ENCODE data around the gene MACROD2. TPM values are rescaled to one million over a fixed set of nuclear protein-coding genes. Genes with fewer than 3 reads are reported as not detected.

Gene MACROD2
- total RNA-seq, 4 donors from 2014 or later: 1.8 to 4.8 (median 2.9) TPM

DNA sequence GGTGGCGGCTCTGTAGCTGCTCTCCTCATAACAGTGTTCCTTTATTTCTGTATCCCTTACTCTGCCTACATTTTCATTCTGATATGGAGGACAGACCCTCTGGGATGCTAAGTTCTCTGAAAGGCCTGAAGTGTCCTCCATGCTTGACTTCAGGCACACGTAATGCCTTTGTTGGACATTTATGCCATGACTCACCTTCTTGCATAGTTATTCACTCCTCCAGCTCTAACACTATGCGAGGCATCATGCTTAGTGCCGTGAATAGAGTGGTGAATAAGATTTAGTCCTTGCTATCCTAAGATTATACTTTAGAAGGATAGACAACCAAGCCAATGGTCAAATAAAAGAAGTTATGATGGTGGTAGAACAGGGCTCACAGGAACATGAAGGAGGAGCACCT is 1103.0 kb downstream of the MACROD2 start:
- Histone ChIP-seq H3K4me1 (peaks cover 0 to 9% (median 0%) of the 10 kb centered on the region in 3 donors), H3K4me3 (no peak overlapping the region), H3K27me3 (no peaks in the 10 kb centered on the region), H3K9me3 (no peaks in the 10 kb centered on the region), H3K36me3 (no peaks in the 10 kb centered on the region), H3K27ac (no peak overlapping the region)
- TF ChIP-seq, protein P1, sequence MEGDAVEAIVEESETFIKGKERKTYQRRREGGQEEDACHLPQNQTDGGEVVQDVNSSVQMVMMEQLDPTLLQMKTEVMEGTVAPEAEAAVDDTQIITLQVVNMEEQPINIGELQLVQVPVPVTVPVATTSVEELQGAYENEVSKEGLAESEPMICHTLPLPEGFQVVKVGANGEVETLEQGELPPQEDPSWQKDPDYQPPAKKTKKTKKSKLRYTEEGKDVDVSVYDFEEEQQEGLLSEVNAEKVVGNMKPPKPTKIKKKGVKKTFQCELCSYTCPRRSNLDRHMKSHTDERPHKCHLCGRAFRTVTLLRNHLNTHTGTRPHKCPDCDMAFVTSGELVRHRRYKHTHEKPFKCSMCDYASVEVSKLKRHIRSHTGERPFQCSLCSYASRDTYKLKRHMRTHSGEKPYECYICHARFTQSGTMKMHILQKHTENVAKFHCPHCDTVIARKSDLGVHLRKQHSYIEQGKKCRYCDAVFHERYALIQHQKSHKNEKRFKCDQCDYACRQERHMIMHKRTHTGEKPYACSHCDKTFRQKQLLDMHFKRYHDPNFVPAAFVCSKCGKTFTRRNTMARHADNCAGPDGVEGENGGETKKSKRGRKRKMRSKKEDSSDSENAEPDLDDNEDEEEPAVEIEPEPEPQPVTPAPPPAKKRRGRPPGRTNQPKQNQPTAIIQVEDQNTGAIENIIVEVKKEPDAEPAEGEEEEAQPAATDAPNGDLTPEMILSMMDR (IDR thresholded peaks at IDR 0.05): no peak
- TF ChIP-seq POLR2A (IDR thresholded peaks at IDR 0.05): no peak
- intact Hi-C loops (cut with DNase I): no loop called here
- WGBS, 2 donors: 81 to 84% methylated on average over 4 of the region's 4 CpGs
- DNase-seq: no peak

- Histone ChIP-seq H3K9me3 (no peaks in the 10 kb centered on the region), H3K27me3 (no peaks in the 10 kb centered on the region), H3K36me3 (no peaks in the 10 kb centered on the region), H3K4me3 (no peak overlapping the region), H3K27ac (no peak overlapping the region), H3K4me1 (peaks cover 0 to 9% (median 0%) of the 10 kb centered on the region in 3 donors)
- DNase-seq: no peak
- 53 to 85% methylated on average over 1 of the region's 1 CpG for WGBS, 2 donors
- TF ChIP-seq, protein P1 (IDR thresholded peaks at IDR 0.05): no peak
- TF ChIP-seq POLR2A (IDR thresholded peaks at IDR 0.05): no peak
- intact Hi-C loops (cut with DNase I): no loop called here
Observed at GRCh38 chr20:15099130-15099529, 1103.8 kb downstream of the MACROD2 start.

DNA sequence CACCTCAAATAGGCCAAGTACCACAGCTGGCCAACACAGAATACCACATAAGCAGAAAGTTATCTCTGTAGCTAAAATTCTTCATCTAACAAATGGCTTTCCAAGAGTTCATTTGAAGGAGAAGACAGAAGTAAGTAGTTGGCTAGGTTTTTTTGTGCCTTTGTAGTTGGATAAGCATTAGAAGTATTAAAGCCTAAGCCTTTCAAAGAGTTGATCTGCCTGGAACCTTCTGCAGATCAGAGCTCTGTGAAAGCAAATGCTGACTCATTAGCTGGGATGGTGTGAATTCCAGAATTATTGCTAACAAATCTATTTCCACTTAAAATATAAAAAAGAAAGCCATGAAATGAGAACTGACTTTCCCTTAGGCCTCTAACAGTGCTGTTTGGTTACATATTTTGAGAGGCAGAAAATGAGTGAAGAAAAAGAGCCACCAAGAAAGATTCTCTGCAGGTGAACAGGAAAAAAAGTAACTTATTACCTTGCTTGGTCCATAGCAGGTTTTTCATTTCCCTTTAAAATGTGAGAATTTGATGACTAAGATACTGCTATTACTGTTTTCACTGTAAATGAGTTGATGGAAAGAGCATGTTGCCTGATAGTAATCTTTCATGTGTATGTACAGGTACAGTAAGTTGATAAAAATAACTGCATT is 1105.3 kb downstream of the MACROD2 start:
- intact Hi-C loops (cut with DNase I): no loop called here
- Histone ChIP-seq H3K9me3 (no peaks in the 10 kb centered on the region), H3K27ac (peak overlapping the region in 1 of 4 donors; percentile 14), H3K4me1 (peaks cover 0 to 9% (median 0%) of the 10 kb centered on the region in 3 donors), H3K27me3 (no peaks in the 10 kb centered on the region), H3K36me3 (no peaks in the 10 kb centered on the region), H3K4me3 (no peak overlapping the region)
- TF ChIP-seq POLR2A (IDR thresholded peaks at IDR 0.05): no peak
- no peak for DNase-seq

- no peak overlapping the region for H3K27ac ChIP-seq
- no peak for TF ChIP-seq POLR2A (IDR thresholded peaks at IDR 0.05)
- TF ChIP-seq, protein P1 (IDR thresholded peaks at IDR 0.05): no peak
- H3K4me1 ChIP-seq: peaks cover 0 to 14% (median 0%) of the 10 kb centered on the region in 3 donors
- no peak overlapping the region for H3K4me3 ChIP-seq
- no peak for DNase-seq
- no peaks in the 10 kb centered on the region for H3K36me3 ChIP-seq
- H3K27me3 ChIP-seq: no peaks in the 10 kb centered on the region
- WGBS, 2 donors: 13 to 95% methylated on average over 1 of the region's 1 CpG
- intact Hi-C loops (cut with DNase I): no loop called here
- H3K9me3 ChIP-seq: no peaks in the 10 kb centered on the region
Observed at GRCh38 chr20:15107931-15108330, 1112.6 kb downstream of the MACROD2 start.

GRCh38 chr20:15109494-15109893 is 1114.2 kb downstream of the MACROD2 start:
- WGBS, 2 donors: 29 to 79% methylated on average over 7 of the region's 7 CpGs
- peaks cover 0 to 14% (median 0%) of the 10 kb centered on the region in 3 donors for H3K4me1 ChIP-seq
- no peak for DNase-seq
- H3K9me3 ChIP-seq: no peaks in the 10 kb centered on the region
- H3K27me3 ChIP-seq: no peaks in the 10 kb centered on the region
- no peak overlapping the region for H3K27ac ChIP-seq
- H3K4me3 ChIP-seq: no peak overlapping the region
- intact Hi-C loops (cut with DNase I): no loop called here
- no peak for TF ChIP-seq POLR2A (IDR thresholded peaks at IDR 0.05)
- TF ChIP-seq, protein P1 (IDR thresholded peaks at IDR 0.05): no peak
- H3K36me3 ChIP-seq: no peaks in the 10 kb centered on the region

GRCh38 chr20:15111654-15112053 is 1116.3 kb downstream of the MACROD2 start:
- Histone ChIP-seq H3K36me3 (no peaks in the 10 kb centered on the region), H3K4me1 (peaks cover 0 to 14% (median 0%) of the 10 kb centered on the region in 3 donors), H3K27ac (no peak overlapping the region), H3K9me3 (no peaks in the 10 kb centered on the region), H3K27me3 (no peaks in the 10 kb centered on the region), H3K4me3 (no peak overlapping the region)
- intact Hi-C loops (cut with DNase I): no loop called here
- DNase-seq: no peak
- TF ChIP-seq, protein P1 (IDR thresholded peaks at IDR 0.05): no peak
- TF ChIP-seq POLR2A (IDR thresholded peaks at IDR 0.05): no peak
